Astrocyte (in vitro differentiated cells and primary cell): ENCODE measurements around the gene RAET1E.
"Not testable (repeated sequence)": the region's sequence is repeated elsewhere in the genome, so short reads cannot be mapped to it uniquely, and the experiment has no call there.

Experiments
- CTCF ChIP-seq: IDR thresholded peaks from 2 replicates; pipeline ENCODE4 v1.5.1; 2011; ENCODE audit warnings: low read depth, mild to moderate bottlenecking, inconsistent platforms, low read length, moderate library complexity; ENCODE audit not compliant: insufficient read depth
- EZH2 ChIP-seq: IDR thresholded peaks from 2 replicates; pipeline ENCODE4 v1.6.1; 2012; ENCODE audit warnings: mild to moderate bottlenecking, low read length, inconsistent platforms; ENCODE audit not compliant: insufficient read depth

GRCh38 chr6:149854017-149854416 lies 43.9 kb downstream of the RAET1E start:
- TF ChIP-seq CTCF, EZH2: not testable (repeated sequence)
